Upper lobe of left lung (tissue), 6 donors: ENCODE measurements around the gene AKAP12. TPM values are rescaled to one million over a fixed set of nuclear protein-coding genes. Genes with fewer than 3 reads are reported as not detected.

ENCODE experiments used
- ATAC-seq, 2 donors: fragments of 200-7000 bp; cut with Tn5 transposase; one replicate each; pipeline ENCODE4 v1.9.1; 2022; ENCODE audit warnings: mild to moderate bottlenecking in 2 of 2, moderate library complexity in 2 of 2; ENCODE audit not compliant: low FRiP score in 2 of 2
- DNase-seq, 2 donors: peaks; one replicate each; pipeline ENCODE4 v3.0.0-alpha.2; 2019 to 2020
- H3K27ac ChIP-seq, 4 donors: fragments of 200-600 bp; sonication (generic); one replicate each; pipeline ENCODE4 v1.5.1; 2016 to 2019
- H3K27me3 ChIP-seq, 4 donors: fragments of 200-600 bp; sonication (generic); one replicate each; pipeline ENCODE4 v1.5.1; 2017 to 2019
- H3K36me3 ChIP-seq, 4 donors: fragments of 200-600 bp; sonication (generic); one replicate each; pipeline ENCODE4 v1.5.1; 2016 to 2019
- H3K4me1 ChIP-seq, 4 donors: fragments of 200-600 bp; sonication (generic); one replicate each; pipeline ENCODE4 v1.5.1; 2018 to 2019
- H3K4me3 ChIP-seq, 4 donors: fragments of 200-600 bp; sonication (generic); one replicate each; pipeline ENCODE4 v1.5.1; 2017 to 2019; ENCODE audit warnings: mild to moderate bottlenecking in 2 of 4, moderate library complexity in 1 of 4
- H3K9me3 ChIP-seq, 4 donors: fragments of 200-600 bp; sonication (generic); one replicate each; pipeline ENCODE4 v1.5.1; 2018 to 2019
- EP300 ChIP-seq, 4 donors: sonication (generic); formaldehyde crosslinking; IDR thresholded peaks; one replicate each; pipeline ENCODE4 v1.5.1; 2017; ENCODE audit warnings: antibody characterized with exemption in 4 of 4, control low read depth in 2 of 4
- POLR2A ChIP-seq, 4 donors: fragments of 450-650 bp; IDR thresholded peaks; one replicate each; pipeline ENCODE4 v1.5.1; 2016 to 2017; ENCODE audit warnings: antibody characterized with exemption in 4 of 4, mild to moderate bottlenecking in 2 of 4
- POLR2AphosphoS5 ChIP-seq, 2 donors: sonication (generic); formaldehyde crosslinking; IDR thresholded peaks; one replicate each; pipeline ENCODE4 v1.5.1; 2017; ENCODE audit warnings: antibody characterized with exemption in 2 of 2
- WGBS, 2 donors: methylation state at CpG; one replicate each; pipeline ENCODE4 v1.1.5; 2017 to 2018; 5-methylcytosine and 5-hydroxymethylcytosine counted together
- total RNA-seq, 6 donors: library from RNA; depleted of rRNA in 4 of 6; stranded (reverse); fragments of >200 nt in 4 of 6; gene quantifications; one replicate each; pipeline versions ENCODE4 v1.1.0 to v1.2.1, GENCODE V29; 2016 to 2021
- TF ChIP-seq, protein P1 (sequence below), 6 experiments: fragments of 450-650 bp in 4 of 6; fragments of 200-600 bp in 2 of 6; sonication (generic) in 2 of 6; IDR thresholded peaks; one replicate each; pipeline ENCODE4 v1.5.1; 2016 to 2019; ENCODE audit warnings: antibody characterized with exemption in 6 of 6
- donor health status: DM: no; HTN: no; CAD: no; lungs with moderate emphysema.
- donor health status: DM: no; HTN: yes; CAD: no; lungs with severe emphysema.

Gene AKAP12
- total RNA-seq, 6 donors from 2014 or later, result 17.7 to 67.7 (median 37.7) TPM

- WGBS, 2 donors, result 81 to 86% methylated on average over 11 of the region's 11 CpGs
- TF ChIP-seq EP300 (IDR thresholded peaks at IDR 0.05) (no peak), POLR2A (IDR thresholded peaks at IDR 0.05) (no peak), POLR2AphosphoS5 (IDR thresholded peaks at IDR 0.05) (no peak)
- TF ChIP-seq, protein P1, sequence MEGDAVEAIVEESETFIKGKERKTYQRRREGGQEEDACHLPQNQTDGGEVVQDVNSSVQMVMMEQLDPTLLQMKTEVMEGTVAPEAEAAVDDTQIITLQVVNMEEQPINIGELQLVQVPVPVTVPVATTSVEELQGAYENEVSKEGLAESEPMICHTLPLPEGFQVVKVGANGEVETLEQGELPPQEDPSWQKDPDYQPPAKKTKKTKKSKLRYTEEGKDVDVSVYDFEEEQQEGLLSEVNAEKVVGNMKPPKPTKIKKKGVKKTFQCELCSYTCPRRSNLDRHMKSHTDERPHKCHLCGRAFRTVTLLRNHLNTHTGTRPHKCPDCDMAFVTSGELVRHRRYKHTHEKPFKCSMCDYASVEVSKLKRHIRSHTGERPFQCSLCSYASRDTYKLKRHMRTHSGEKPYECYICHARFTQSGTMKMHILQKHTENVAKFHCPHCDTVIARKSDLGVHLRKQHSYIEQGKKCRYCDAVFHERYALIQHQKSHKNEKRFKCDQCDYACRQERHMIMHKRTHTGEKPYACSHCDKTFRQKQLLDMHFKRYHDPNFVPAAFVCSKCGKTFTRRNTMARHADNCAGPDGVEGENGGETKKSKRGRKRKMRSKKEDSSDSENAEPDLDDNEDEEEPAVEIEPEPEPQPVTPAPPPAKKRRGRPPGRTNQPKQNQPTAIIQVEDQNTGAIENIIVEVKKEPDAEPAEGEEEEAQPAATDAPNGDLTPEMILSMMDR (IDR thresholded peaks at IDR 0.05), result no peak
- no peak overlapping the region for H3K4me3 ChIP-seq
- H3K4me1 ChIP-seq, result no peaks in the 10 kb centered on the region
- ATAC-seq (no peak), DNase-seq (no peak)
- H3K27me3 ChIP-seq, result no peaks in the 10 kb centered on the region
- H3K36me3 ChIP-seq, result no peaks in the 10 kb centered on the region
- H3K9me3 ChIP-seq, result no peaks in the 10 kb centered on the region
- no peak overlapping the region for H3K27ac ChIP-seq
Measured at GRCh38 chr6:151229401-151230276, 10.1 kb upstream of the AKAP12 start.

DNA sequence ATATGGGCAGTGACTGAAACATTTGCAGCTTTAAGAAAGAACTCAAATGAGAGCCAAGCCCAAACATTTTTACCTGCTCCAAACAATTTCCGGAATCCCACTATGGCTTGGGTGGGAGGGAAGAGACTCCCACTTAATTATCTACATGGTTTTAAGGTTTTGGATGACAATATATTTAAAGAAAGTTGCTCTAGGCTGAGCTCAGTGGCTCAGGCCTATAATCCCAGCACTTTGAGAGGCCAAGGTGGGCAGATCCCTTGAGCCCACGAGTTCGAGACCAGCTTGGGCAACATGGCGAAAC lies 9.5 kb upstream of the AKAP12 start:
- Histone ChIP-seq H3K4me3 (no peak overlapping the region), H3K9me3 (no peaks in the 10 kb centered on the region), H3K4me1 (no peaks in the 10 kb centered on the region), H3K36me3 (no peaks in the 10 kb centered on the region), H3K27ac (no peak overlapping the region), H3K27me3 (no peaks in the 10 kb centered on the region)
- DNase-seq (no peak), ATAC-seq (no peak)
- TF ChIP-seq EP300 (IDR thresholded peaks at IDR 0.05), result no peak
- TF ChIP-seq, protein P1 (IDR thresholded peaks at IDR 0.05), result no peak
- TF ChIP-seq POLR2AphosphoS5 (IDR thresholded peaks at IDR 0.05), result no peak
- no peak for TF ChIP-seq POLR2A (IDR thresholded peaks at IDR 0.05)
- 96 to 99% methylated on average over 4 of the region's 4 CpGs for WGBS, 2 donors

DNA sequence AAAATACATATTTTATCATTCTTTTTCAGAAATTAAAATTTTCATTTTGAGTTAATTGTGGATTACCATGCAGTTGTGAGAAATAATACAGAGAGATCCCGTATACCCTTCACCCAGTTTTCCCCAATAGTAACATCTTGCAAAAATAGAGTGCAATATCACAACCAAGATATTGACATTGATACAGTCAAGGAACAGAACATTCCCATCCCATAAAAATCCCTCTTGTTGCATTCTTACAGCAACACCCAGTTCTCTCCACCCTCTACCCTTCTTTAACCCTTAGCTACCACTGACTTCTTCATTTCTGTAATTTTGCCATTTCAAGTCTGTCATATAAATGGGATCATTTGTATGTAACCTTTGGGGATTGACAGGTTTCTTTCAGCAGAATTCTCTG lies 6.9 kb upstream of the AKAP12 start:
- ATAC-seq (no peak), DNase-seq (no peak)
- 88% methylated on average over 1 of the region's 1 CpG for WGBS, 2 donors
- H3K9me3 ChIP-seq, result no peaks in the 10 kb centered on the region
- H3K4me3 ChIP-seq, result no peak overlapping the region
- H3K36me3 ChIP-seq, result no peaks in the 10 kb centered on the region
- no peak overlapping the region for H3K27ac ChIP-seq
- TF ChIP-seq EP300 (IDR thresholded peaks at IDR 0.05) (no peak), POLR2AphosphoS5 (IDR thresholded peaks at IDR 0.05) (no peak), POLR2A (IDR thresholded peaks at IDR 0.05) (no peak)
- TF ChIP-seq, protein P1 (IDR thresholded peaks at IDR 0.05), result no peak
- H3K4me1 ChIP-seq, result no peaks in the 10 kb centered on the region
- no peaks in the 10 kb centered on the region for H3K27me3 ChIP-seq

DNA sequence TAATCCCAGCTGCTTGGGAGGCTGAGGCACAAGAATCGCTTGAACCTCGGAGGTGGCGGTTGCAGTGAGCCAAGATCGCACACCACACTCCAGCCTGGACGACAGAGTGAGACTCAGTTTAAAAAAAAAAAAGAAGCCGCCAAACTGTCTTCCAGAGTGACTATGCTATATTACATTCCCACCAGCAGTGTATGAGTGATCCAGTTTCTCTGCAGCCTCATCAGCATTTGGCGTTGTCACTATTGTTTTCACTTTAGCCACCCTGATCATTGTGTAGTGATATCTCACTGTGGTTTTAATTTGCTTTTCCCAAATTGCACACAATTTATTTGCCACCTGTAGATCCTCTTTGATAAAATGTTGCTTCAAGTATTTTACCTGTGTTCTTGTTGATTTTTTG lies 6.0 kb upstream of the AKAP12 start:
- 93 to 95% methylated on average over 7 of the region's 7 CpGs for WGBS, 2 donors
- Histone ChIP-seq H3K9me3 (no peaks in the 10 kb centered on the region), H3K27me3 (no peaks in the 10 kb centered on the region), H3K4me1 (no peaks in the 10 kb centered on the region), H3K36me3 (no peaks in the 10 kb centered on the region), H3K4me3 (no peak overlapping the region), H3K27ac (no peak overlapping the region)
- DNase-seq, result no peak
- TF ChIP-seq POLR2AphosphoS5 (IDR thresholded peaks at IDR 0.05) (no peak), POLR2A (IDR thresholded peaks at IDR 0.05) (no peak), EP300 (IDR thresholded peaks at IDR 0.05) (no peak)
- TF ChIP-seq, protein P1 (IDR thresholded peaks at IDR 0.05), result no peak
- no peak for ATAC-seq
